Measurements from ENCODE around the gene SCARF2. TPM values are rescaled to one million over a fixed set of nuclear protein-coding genes. Genes with fewer than 3 reads are reported as not detected.

The SCARF2 gene
- polyA plus RNA-seq, 1 donor from 2014 or later, result 5.0 TPM

DNA sequence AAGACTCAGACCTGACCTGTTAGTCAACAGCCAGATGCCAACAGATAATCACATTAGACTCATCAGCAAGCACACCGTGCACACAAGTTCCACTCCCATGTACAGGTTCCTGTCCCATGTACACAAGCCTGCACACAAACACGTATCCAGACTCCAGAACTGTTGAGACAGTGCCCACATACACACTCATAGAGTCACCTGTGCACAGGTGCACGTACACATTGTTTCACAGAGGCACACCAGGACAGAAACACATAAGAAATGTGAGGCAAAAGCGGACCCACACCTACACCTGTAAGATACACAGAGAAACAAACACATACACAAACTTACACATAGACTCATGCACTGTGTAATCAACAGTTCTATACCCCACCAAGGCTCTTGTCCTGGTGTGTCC is 46.4 kb downstream of the SCARF2 start:
- no peak overlapping the region for H3K4me2 ChIP-seq (ENCODE audit: low read length)
- peaks cover 3% of the 10 kb centered on the region for H3F3A ChIP-seq (ENCODE audit: insufficient read depth, low read length, poor library complexity, severe bottlenecking)
- no peak overlapping the region for H2AFZ ChIP-seq (ENCODE audit: low read depth, low read length)
- peaks cover 14% of the 10 kb centered on the region for H3K79me2 ChIP-seq (replicated peaks; ENCODE audit: insufficient read depth, low read length)
- no peaks in the 10 kb centered on the region for H3K27me3 ChIP-seq (ENCODE audit: insufficient read depth, low read depth, low read length)
- TF ChIP-seq RAD21 (conservative IDR thresholded peaks at IDR 0.05) (no peak), POLR2AphosphoS5 (IDR thresholded peaks at IDR 0.05) (no peak), MXI1 (conservative IDR thresholded peaks at IDR 0.05; ENCODE audit: poor library complexity, severe bottlenecking) (no peak), EZH2 (IDR thresholded peaks at IDR 0.05; ENCODE audit: borderline replicate concordance, insufficient read depth, low read length, poor library complexity, severe bottlenecking) (no peak), CTCF (IDR thresholded peaks at IDR 0.05; ENCODE audit: poor library complexity, severe bottlenecking) (no peak), TAF1 (IDR thresholded peaks at IDR 0.05; ENCODE audit: low read depth) (no peak), EP300 (conservative IDR thresholded peaks at IDR 0.05; ENCODE audit: poor library complexity, severe bottlenecking) (no peak), SMC3 (conservative IDR thresholded peaks at IDR 0.05; ENCODE audit: poor library complexity) (no peak)
- TF ChIP-seq, protein P1, sequence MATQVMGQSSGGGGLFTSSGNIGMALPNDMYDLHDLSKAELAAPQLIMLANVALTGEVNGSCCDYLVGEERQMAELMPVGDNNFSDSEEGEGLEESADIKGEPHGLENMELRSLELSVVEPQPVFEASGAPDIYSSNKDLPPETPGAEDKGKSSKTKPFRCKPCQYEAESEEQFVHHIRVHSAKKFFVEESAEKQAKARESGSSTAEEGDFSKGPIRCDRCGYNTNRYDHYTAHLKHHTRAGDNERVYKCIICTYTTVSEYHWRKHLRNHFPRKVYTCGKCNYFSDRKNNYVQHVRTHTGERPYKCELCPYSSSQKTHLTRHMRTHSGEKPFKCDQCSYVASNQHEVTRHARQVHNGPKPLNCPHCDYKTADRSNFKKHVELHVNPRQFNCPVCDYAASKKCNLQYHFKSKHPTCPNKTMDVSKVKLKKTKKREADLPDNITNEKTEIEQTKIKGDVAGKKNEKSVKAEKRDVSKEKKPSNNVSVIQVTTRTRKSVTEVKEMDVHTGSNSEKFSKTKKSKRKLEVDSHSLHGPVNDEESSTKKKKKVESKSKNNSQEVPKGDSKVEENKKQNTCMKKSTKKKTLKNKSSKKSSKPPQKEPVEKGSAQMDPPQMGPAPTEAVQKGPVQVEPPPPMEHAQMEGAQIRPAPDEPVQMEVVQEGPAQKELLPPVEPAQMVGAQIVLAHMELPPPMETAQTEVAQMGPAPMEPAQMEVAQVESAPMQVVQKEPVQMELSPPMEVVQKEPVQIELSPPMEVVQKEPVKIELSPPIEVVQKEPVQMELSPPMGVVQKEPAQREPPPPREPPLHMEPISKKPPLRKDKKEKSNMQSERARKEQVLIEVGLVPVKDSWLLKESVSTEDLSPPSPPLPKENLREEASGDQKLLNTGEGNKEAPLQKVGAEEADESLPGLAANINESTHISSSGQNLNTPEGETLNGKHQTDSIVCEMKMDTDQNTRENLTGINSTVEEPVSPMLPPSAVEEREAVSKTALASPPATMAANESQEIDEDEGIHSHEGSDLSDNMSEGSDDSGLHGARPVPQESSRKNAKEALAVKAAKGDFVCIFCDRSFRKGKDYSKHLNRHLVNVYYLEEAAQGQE (IDR thresholded peaks at IDR 0.05; ENCODE audit: borderline replicate concordance), result no peak
- H3K9ac ChIP-seq (ENCODE audit: low read length), result no peak overlapping the region
- H4K20me1 ChIP-seq (ENCODE audit: insufficient read depth), result no peaks in the 10 kb centered on the region
- H3K36me3 ChIP-seq (ENCODE audit: insufficient read depth, low read length), result no peaks in the 10 kb centered on the region
- H3K27ac ChIP-seq (ENCODE audit: low read length), result no peak overlapping the region
- H3K4me3 ChIP-seq (ENCODE audit: low read length), result no peak overlapping the region
- H3K9me3 ChIP-seq (ENCODE audit: low read length), result no peaks in the 10 kb centered on the region
- H3K9me2 ChIP-seq (ENCODE audit: insufficient read depth, low read length), result no peaks in the 10 kb centered on the region

DNA sequence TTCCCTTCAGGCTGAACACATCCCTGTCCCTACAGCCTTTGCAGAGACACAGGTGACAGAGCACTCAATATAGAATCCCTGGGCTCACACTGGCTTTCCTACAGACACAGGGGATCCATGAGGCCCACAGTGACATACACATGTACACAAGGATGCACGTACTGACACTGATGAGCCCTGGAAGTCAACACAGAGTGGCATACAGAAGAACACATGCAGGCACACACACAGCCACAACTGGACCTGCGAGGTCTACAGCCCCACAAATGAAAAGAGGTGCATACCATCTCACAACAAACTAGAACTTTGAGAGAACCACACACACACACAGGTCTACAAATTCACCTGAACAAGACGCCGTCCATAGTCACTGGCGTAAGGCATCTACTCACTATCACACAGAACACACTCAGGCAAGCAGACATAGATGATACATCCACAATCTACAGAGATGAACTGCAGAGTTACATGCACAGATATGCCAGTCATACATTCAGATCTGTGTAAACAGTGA is 47.2 kb downstream of the SCARF2 start:
- TF ChIP-seq MXI1 (conservative IDR thresholded peaks at IDR 0.05; ENCODE audit: poor library complexity, severe bottlenecking) (no peak), EP300 (conservative IDR thresholded peaks at IDR 0.05; ENCODE audit: poor library complexity, severe bottlenecking) (no peak), EZH2 (IDR thresholded peaks at IDR 0.05; ENCODE audit: borderline replicate concordance, insufficient read depth, low read length, poor library complexity, severe bottlenecking) (no peak), SMC3 (conservative IDR thresholded peaks at IDR 0.05; ENCODE audit: poor library complexity) (no peak), CTCF (IDR thresholded peaks at IDR 0.05; ENCODE audit: poor library complexity, severe bottlenecking) (no peak), RAD21 (conservative IDR thresholded peaks at IDR 0.05) (no peak), TAF1 (IDR thresholded peaks at IDR 0.05; ENCODE audit: low read depth) (no peak), POLR2AphosphoS5 (IDR thresholded peaks at IDR 0.05) (no peak)
- TF ChIP-seq, protein P1 (IDR thresholded peaks at IDR 0.05; ENCODE audit: borderline replicate concordance), result no peak
- Histone ChIP-seq H3K9ac (ENCODE audit: low read length) (no peak overlapping the region), H2AFZ (ENCODE audit: low read depth, low read length) (no peak overlapping the region), H3K27me3 (ENCODE audit: insufficient read depth, low read depth, low read length) (no peaks in the 10 kb centered on the region), H3K27ac (ENCODE audit: low read length) (no peak overlapping the region), H3K36me3 (ENCODE audit: insufficient read depth, low read length) (no peaks in the 10 kb centered on the region), H3K9me2 (ENCODE audit: insufficient read depth, low read length) (no peaks in the 10 kb centered on the region), H3K4me2 (ENCODE audit: low read length) (no peak overlapping the region), H4K20me1 (ENCODE audit: insufficient read depth) (no peaks in the 10 kb centered on the region), H3K79me2 (replicated peaks; ENCODE audit: insufficient read depth, low read length) (peaks cover 12% of the 10 kb centered on the region), H3F3A (ENCODE audit: insufficient read depth, low read length, poor library complexity, severe bottlenecking) (peaks cover 2% of the 10 kb centered on the region), H3K9me3 (ENCODE audit: low read length) (no peaks in the 10 kb centered on the region), H3K4me3 (ENCODE audit: low read length) (no peak overlapping the region)

Measured in neural cell (in vitro differentiated cells).